SKM-1 treated with dmso at 0.1 percent for 144 hours (cell line): ENCODE data around the gene ANO2.

Experiments
- DNase-seq: peaks from one replicate; lab custom pipeline; 2025; ENCODE audit not compliant: unreplicated experiment; lab: John Stamatoyannopoulos, UW

ANO2 gene

DNA sequence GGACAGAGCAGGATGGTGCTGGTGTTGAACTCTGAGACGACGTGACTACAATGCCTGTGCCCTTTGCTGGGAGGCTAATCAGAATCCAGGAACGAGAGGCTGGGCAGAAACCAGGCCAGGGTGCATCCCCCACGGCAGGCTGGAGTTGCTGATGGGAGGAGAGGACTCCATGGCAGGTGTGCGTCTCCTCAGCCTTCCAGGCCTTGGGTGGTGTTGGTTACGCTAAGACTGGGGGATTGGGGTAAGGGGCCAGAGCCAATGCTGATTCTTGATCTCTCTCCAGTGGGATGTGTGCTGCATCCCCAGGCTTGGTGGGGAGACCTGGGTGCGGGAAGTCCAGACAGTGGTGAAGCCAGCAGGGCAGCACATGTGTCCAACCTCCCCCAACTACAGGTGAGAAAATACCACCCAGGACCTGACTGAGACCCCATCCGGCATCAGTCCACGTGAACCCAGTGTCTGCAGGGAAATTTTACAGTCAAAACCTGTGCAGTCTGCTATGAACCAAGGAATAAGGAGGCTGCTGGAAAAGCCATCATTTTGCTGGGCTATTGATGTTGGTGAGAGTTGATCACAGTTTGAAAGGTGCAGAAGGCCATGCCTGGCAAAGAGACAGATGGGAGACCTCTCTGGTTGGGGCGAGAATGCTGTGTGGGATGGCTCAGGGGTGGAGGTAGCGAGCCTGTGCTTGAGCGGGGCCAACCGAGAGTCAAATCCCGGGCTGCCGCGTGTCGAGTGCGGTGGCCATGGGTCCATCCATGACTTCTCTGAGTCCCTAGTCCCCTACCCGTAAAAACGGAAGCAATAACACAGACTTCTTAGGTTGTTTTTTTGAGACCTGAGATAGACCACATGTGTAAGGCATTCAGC, 423.4 kb downstream of the ANO2 start:
- no peak for DNase-seq

DNA sequence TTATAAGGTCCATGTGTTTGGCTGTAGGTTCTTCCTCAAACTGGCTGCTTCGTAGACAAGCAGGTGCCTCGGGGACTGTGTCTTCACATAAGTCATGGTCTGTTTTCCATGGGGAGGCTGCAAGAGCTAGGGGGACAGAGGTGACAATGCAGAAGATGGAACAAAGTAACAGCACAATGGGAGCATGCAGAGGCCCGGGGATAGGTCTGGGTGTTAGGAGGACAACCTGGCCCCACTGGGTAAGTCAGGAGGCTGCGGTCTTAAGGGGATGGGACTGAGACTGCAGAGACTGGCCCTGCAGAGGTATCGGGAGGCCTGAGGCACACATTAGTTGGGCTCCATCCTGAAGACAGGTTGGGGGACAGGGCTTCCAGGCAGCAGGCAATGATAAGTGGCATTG, 424.2 kb downstream of the ANO2 start:
- no peak for DNase-seq

DNA sequence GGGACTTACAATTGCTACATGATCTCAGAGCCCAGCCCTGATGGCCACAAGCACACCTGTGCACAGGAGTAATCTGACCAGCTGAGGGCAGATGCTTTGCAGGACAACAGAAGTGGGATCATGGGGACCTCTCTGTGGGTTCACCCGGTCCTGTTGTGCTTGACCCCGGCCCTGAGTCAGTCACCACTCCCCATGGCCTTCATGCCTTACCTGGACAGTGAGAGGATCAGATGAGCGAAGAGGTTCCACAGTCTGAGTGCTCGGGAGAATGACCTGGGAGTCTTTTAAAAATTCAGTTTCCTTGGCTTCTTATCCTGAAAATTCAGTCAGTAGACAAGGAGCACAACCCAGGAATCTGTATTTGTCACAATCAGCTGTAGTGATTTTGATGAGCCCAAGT, 425.0 kb downstream of the ANO2 start:
- DNase-seq: no peak

DNA sequence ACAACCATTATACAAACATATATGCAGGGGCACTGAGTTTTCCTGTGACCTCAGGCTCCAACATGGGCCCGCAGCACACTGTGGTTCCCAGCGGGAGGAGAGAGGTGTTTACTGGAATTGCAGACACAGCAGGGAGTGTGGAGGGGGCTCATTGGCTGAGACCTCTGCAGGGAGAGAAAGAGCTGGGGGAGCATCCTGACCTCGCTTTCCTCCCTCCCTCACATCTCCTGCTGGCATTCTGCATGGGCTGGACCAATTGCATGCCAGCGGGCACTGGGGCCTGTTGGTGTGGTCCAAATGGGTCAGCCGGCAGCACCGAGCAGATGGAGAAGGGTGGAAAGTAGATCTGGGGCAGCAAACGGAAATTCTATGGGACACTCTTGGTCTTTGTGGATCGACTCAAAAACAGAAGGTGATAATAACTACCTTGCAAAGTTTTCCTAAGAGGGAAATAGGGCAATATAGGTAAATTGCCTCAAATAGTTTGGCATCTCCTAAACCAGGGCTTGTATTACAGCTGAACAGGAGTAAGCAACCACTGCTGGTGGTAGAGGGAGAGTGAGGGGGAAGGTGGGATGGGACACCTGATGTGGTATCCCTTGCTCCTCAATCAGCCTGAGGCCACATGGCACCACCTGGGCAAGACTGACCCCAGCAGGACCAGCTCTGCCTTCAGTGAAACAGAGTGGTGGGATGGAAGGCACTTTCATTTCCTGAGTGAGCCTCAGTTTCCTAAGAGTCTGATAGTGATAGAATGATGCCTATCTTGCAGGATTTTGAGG, 426.3 kb downstream of the ANO2 start:
- no peak for DNase-seq

DNA sequence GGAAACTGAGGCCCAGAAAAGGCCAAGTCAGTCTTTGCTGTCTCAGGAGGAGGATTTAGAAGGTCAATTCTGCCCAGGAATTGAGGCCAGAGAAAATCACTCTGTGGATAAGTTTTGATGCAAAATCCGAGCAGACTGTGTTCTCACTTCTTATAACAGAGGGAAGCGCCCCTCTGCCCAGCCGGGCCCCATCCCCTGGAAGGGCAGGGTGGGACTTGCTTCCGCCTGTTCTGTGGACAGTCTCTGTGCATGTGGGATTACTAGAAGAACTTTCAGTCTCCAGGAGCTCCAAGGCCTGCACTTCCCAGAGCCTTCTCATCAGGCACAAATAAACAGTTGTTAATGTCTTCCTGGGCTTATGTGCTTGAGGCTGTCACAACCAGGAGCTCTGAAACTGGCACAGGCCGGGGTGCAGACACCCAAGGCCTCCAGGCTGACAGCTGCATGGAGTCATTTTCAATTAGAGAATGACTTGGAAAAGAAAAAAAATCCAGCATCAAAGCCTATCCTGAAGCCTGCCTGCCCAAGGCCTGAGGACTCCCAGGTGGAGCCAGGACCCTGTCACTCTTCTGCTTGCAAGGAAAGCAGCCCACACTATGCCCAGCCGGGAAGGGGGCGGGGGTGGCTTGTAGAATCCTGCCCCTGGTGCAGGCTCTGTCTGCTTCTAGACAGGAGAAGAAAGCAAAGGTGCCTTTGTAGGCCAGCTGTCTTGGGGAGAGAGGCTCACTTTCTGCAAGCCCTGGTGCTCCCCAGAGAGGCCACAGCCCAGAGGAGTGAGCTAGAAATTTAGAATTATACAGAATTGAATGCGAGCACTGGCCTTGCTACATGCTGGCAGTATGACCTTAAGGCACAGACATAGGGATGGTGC, 428.5 kb downstream of the ANO2 start:
- DNase-seq: no peak

DNA sequence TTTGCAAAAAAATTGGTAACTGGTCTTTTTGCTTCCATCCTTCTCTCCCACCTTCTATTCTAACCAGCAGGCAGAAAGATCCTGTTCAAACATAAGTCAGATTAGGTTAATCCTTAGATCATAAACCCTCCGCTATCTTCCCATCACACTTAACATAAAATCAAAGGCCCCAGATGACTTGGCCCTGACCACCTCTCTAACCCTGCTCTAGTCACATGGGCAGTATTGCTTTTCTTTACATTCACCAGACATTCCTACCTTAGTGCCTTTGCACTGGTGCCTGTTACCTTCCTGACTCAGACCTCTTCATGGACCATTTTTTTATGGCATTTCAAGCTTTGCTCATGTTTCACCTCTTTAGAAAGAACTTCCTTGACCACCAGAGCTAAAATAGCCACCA, 429.6 kb downstream of the ANO2 start:
- no peak for DNase-seq

DNA sequence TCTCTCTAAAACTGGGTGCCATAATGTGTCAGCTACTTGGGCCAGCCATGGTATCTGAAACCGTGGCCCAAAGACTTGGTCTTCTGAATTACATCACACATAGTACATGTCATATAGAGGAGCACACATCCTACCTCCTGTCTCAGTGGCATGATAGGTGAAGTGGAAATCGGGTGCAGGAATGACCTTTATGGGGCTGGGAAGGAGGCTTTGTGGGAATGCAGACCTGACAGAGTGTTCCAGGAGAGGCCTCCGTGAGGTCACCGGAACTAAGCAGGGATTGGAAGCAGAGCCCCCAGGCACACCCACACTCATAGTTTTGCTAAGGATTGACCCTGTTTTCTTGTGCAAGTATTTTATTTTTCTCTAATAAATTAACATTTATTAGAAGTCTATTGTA, 430.5 kb downstream of the ANO2 start:
- DNase-seq: no peak

DNA sequence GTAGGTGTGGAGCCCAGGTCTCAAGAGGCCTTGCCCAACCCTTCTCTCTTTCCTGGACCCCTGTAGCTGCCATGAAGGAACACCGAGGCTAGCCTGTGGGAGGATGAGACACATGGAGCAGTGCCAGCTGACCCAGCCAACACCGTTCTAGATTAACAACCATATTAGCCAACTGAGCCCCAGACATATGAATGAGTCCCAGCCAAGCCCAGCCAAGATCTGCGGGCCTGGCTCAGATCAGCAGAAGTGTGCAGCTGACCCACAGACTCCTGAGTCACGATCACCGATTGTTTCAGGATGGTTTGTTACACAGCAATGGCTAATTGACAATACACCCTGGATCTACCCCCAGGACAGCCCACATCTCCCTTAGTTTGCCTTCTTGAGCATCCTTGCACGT, 431.0 kb downstream of the ANO2 start:
- no peak for DNase-seq

DNA sequence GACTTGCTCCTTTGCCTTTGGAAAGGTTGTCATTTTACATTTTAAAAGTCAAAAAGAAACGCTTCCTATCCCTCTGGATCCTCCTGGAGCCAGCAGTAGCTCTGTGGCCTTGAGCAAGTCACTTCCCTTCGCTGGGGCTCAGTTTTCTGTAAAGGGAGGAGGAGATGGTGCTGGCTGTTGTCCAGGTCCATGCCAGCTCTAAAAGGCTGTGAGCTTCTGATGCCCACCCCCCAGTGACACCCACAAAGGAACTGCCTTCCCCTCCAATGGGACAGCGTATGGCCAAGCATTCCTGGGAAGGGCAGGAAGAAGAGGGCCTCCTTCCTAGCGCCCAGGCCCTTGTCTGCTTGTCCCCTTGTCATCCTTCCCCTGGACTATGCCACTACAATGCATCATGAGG, 431.7 kb downstream of the ANO2 start:
- no peak for DNase-seq
